Forelimb muscle (tissue), 1 donor: ENCODE measurements around the gene SMG6. TPM values are rescaled to one million over a fixed set of nuclear protein-coding genes. Genes with fewer than 3 reads are reported as not detected.
"Not testable (repeated sequence)": the region's sequence is repeated elsewhere in the genome, so short reads cannot be mapped to it uniquely, and the experiment has no call there.

Experiments used
- DNase-seq: peaks from one replicate; pipeline ENCODE4 v3.0.0-alpha.2; 2013; ENCODE audit warnings: low read depth
- polyA plus RNA-seq: library from polyadenylated mRNA; unstranded; fragments of 120-200 nt; gene quantifications from one replicate; pipeline ENCODE4 v1.2.1, GENCODE V29; 2013; ENCODE audit not compliant: insufficient read length

Gene SMG6
- polyA plus RNA-seq, 1 donor, result 16.5 TPM

DNA sequence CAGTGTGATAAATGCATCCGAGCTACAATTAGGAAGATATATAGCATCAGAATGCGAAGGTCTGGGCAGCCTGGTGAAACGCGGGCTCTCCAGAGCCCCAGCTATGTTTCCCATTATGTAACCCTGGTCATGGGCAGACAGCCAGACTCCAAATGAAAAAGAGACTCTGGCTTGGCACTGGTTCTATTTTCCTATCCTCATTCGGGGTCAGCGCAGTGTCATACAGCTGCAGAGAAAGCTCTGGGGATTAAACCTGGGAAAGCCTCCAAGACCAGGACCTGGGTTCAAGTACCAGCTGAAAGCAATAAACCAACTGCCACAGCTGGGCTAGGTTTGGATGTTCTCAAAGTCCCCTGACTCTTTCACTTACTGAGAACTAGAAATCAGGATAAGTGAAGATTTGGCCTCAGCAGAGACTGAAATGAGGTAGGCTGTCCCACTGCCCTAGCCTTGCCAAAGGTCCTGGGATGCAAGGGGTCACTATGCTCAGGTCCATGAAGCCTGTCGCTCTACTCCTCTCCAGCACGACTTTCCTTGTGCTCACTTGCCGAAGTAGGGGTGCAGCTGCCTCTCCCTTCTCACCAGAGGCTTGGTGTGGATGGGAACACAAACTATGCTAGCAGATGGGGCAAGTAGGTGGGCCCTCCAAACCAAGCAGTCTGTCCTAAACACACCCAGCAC is 123.8 kb downstream of the SMG6 start:
- peak; percentile 91 for DNase-seq

DNA sequence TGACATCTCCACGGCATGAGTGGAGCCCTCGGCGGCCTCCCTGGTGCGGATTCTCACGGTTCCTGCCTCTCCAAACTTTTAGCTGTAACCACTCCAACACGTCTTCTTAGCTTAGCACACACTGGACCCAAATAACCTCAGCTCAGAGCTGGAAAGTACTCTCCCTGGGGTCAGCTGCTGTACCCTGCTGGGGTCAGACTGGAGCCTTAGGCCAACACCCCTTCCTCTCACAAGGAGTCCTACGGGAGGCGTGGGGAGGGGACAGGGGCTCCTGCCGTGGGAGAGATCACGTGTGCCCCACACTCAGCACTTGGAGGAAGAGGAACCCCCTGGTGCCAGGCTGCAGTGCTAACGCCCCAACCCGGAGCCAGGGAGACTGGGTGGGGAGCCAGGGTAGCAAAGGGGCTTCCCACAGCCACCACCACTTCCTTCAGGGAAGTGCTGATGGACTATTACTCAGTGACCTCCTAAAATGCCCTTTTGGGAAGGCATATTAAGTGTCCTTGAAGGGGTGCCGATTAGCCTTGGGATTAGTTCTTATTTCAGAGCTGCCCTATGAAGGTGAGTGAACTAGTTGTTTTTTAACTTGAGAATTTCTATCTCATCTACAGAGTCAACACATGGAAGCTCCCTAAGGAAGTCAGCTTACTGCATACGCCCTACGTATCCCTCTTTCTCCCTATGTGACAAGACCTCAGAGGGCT is 124.6 kb downstream of the SMG6 start:
- DNase-seq, result no peak

DNA sequence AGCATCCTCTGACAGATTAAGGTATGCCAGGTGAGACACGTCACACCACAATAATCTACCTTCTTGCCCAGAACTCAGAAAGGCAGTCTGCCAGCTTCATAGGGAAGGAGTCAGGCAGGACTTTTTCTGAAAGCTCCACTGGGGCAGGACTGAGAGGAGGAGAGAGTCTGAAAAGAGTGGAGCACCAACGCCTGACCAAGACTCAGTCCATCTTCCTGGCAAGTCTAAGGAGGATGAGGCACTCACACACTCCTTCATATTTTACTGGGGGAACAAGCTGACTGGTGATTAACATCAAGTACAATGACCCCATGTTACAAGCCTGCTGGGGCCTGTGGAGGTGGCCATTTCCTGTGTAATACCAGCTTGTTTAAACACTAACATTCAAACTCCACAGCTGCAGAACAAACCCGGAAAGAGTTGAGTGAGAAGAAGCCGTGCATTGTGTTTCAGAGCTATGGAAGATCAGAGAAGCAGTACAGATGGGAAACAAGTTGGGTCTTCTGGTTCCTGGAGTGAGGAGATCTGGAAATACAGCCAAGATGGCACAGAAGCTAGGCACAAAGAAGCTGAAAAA is 126.3 kb downstream of the SMG6 start:
- no peak for DNase-seq

DNA sequence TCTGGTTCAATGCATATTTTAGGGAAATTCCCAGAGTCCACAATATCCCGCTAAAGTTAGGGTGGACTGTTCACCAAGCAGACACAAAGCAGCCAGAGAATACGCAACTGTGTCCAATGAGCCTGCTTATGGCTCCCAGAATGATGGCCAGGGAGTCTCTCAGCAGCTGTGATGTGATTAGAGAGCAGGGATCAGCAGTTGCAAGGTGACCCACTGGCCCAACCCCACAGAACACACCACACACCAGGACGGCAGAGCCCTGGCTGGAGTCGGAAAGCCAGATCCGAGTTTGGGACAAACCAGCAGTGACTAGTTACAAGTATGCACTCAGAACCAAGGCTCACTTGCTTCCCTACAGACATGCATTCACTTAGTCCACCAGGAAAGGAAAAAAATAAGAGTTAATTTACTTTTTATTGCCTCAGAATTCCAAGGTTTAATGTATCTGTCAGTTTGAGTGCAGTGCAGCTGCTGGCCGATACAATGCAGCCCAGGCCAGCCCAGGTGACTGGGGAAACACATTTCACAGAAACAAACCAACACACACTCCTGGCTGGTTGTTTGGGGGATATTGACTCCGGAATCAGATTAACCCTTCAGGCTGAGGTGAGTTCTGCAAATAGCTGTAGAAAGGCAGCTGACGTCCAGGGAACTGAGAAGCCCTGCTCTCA is 127.0 kb downstream of the SMG6 start:
- DNase-seq, result no peak

DNA sequence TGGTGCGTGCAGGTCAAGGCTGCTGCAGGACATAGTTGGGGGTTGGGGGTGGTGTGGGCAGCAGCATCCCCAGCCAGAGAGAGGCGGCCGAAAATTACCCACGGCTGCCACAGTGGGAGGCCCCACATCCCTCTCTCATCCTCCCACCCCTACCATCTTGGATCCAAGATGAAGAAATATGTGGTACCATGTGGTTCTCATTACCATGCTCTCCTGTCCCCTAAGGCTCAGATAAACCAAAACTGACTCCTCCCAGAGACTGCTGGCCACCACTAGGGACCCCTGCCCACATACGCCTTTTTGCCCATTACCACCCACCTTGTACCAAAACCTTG is 128.3 kb downstream of the SMG6 start:
- no peak for DNase-seq

DNA sequence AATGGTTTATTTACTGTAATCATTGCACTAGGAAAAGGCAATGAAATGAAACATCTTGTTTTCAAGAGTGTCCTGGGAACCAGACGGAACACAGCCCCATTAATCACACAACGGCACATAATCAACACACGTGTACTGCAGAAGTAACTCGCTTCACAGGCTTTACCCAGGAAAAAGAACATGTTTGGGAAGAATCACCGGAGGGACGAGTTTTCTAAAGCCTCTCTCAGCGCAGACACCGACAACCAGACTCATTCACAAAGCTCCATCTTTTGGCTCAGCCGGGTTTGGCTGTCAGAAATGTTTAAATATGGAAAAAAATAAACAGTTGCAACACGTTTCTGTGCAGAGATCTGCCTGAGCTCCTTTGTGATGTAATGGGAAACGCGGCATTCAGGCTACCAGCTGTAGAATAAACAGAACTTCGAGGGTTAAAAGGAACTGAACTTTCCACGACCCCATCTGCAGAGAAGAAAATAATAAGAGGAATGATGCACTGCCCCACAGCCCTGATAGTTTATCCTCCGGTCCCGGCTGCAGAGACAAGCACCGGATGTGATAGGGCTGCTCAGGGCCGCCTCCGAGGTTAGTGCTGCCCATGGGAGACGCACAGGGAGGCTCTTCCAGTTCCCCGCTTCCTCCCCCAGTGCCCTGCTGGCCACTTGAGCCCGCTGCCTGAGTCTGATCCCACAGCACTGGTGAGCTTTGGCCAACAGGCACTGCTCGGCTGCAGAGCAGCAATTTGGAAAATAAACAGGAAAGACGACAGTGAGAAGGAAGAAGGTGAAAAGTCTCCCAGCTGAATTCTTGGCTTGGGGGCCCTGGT is 128.9 kb downstream of the SMG6 start:
- DNase-seq, result peak; percentile 73

DNA sequence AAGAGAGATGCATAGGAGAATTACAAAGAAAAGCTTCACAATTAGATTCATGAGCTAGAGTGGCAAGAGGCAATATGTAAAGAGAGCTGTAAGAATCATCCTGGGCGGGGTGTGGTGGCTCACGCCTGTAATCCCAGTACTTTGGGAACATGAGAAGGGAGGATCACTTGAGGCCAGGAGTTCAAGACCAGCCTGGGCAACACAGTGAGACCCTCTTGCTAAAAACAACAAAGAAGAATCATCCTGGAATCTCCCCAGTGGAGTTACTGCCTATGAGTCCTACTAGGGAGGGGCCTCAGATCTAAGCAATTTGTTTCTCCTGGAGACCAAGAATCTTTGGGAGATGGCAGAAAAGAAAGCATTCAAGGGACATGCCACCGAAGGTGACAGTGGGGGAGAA is 129.6 kb downstream of the SMG6 start:
- DNase-seq, result no peak

DNA sequence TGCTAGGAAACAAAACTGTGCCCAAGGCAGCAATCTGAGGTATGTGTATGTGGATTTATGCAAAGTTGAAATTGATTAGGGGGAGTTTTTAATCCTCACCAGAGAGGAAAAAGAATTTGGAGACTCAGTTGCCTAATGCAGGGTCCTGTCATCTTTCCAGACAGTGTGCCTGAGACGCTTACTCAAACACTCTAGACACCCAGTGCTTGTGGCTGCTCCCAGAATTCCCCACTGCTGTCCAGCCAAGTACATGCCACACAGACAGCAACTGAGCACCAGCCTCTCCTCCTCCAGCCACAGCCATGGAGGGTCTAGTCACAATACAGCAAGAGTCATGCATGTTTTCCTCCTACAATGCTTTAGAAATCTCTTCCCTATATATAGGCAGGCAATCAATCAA is 130.6 kb downstream of the SMG6 start:
- DNase-seq, result no peak

DNA sequence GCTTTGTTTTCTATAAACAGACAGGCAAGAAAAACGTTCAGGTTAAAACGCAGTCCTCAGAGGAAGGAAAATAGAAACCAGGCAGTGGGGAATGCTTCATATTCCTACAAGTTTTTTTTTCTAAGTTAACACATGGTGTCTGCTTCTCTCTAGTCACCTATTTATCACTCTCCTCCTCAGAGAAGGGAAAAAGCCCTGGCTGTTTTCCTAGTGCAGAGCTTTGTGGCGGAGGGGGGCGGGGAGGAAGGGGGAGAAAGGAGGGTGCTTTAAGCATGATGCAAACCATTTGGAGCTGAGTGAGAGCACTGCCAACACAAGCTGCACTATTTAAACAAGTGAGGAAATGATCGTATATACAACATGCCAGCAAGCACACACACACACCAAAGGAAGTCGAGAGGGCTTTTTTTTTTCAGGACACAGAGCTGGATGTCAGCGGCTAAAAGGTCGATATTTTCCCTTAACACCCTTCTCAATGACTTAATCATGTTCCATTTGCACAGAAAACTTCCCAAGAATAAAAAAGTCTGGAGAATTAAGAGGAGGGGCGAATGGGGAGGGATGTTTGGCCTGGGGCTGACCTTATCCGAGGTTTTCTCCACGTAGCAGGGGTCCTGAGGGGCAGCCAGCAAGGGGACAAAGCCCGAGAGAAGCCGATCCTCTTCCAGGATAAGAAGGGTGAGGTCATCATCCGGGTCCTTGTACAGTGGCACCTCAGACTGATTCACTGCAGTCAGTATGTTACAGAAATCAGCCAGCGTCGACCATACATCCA is 131.3 kb downstream of the SMG6 start:
- peak; percentile 92 for DNase-seq

DNA sequence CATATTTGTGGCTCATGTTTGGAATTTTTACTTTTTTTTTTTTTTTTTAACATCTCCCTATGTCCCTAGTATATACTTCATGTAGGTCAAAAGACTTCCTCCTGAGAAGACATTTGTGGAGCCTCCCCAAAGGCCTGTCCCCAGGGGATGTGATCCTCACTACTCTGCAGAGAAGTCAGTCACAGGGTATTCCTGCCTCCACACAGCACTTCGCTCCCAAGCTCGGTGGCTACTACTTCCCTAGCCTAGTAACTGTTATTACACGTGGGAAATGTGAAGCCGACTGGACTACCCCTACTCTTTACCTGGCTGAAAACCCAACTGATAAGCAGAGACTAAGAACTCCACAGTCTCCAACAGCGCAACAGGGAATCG is 131.9 kb downstream of the SMG6 start:
- DNase-seq, result no peak

DNA sequence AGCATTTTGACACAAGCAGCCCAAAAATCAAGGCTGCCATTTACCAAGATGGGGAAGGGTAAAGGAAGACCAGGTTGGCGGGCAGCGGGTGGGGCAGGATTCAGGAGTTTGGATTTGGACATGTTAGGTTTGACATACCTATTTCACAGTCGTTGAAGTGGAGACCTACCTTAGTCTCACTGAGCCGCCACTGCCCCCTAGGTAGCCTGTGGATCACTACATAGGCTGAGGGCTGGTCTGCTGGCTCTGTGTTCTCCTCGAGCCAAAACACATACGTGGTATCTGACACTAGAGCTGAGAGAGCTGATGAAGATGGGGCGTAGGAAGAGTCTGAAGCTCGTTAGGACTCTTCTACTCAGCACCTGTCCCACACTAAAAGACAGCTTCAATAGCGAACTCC is 133.6 kb downstream of the SMG6 start:
- no peak for DNase-seq

DNA sequence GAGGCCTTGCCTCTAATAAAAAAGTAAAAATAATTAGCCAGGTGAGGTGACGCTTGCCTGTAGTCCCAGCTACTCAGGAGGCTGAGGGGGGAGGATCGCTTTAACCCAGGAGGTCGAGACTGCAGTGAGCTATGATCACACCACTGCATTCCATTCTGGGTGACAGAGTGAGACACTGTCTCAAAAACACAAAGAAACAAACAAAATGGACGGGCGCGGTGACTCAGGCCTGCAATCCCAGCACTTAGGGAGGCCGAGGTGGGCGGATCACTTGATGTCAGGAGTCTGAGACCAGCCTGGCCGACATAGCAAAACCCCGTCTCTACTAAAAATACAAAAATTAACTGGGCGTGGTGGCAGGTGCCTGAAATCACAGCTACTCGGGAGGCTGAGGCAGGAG is 137.9 kb downstream of the SMG6 start:
- DNase-seq, result not testable (repeated sequence)

DNA sequence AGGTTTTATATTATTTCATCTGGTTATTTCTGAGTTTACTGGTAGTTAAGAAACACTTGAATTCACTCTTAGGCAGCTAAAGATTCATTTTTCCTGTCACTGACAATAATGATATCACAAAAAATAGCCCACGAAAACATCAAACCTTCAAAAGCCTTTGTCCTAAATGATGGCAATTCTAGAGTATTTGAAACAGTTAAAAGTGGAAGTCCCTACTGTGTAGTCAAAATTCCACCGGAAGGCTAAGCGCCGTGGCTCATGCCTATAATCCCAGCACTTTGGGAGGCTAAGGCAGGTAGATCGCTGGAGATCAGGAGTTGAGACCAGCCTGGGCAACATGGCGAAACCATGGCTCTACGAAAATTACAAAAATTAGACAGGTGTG is 145.2 kb downstream of the SMG6 start:
- no peak for DNase-seq

DNA sequence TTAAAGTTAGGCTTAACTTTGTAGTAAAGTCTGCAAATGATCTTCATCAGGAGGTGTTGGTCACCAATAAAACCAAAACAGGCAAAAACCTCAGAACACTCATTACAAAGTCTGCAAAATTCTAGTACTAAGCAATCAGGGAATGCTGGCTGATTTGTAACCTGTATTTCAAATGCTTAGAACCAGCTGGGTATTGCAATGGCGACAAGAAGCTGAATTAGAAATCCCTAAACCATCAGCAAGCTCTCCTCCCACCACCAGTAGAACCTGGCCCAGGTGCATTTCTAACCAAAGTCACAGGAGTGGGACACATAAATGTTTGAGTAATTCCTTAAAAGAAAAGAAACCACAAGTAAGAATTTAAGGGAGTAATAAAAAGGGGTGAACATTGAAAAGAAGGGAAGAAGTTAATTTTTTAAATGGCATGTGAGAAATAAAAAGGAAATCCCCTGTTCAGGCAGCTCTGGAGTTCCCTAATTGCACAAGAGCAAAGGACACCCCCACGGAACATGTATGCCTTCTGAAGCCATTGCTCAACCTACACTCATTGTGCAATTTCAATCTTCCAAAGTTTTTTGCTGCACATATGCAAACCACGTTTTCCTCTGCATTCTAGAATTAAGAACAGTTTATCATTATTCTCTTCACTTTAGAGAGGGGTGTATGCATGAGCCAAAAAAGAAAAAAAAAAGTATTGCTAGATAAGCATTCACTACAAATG is 145.8 kb downstream of the SMG6 start:
- DNase-seq, result no peak

DNA sequence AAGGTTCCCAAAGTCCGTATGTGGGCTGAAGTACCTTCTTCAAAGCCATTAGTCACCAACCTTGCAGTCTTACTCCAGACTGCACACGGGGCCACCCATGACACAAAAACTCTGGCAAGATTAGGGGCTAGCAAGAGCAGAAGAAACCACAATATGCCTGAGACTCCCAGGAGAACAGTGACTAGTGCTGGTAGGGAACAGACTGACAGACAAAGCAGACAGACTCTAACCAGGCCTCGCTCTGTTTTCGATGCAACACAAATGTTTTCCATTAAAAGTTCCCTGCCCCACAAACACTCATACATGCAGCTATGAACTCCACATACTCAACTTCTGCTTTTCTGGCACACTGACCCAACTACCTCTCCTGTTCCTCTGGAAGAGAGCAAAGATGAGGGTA is 146.5 kb downstream of the SMG6 start:
- no peak for DNase-seq

DNA sequence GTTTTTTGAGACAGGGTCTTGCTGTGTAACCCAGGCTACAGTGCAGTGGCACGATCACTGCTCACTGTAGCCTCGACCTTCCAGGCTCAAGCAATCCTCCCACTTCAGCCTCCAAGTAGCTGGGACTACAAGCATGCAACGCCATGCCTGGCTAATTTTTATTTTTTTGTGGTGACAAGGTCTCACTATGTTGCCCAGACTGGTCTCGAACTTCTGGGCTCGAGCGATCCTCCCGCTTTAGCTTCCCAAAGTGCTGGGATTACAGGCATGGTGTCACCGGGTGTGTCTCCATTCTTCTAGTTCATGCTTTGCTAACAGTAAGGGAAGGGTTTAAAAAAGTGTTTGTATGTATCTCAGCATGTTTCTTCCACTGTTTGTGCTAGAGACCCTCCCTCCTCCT is 146.9 kb downstream of the SMG6 start:
- DNase-seq, result no peak

DNA sequence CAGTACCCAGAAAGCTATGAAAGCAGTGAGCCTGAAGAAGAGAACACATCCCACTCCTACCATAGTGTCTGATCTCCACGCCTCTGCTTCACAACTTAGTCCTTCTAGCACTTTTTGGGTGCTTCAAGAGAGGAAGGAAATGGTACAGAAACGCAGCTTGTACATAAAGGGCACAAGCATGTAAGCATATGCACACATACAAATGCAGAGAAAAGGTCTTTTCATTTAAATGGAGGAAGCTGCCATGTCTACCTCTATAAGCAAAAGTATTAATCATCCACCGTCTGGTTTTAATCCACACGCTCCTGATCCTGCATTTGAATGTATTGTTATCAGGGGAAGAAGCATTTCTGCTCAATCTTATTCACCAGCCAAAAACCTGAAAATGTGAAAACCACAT is 148.0 kb downstream of the SMG6 start:
- DNase-seq, result no peak

DNA sequence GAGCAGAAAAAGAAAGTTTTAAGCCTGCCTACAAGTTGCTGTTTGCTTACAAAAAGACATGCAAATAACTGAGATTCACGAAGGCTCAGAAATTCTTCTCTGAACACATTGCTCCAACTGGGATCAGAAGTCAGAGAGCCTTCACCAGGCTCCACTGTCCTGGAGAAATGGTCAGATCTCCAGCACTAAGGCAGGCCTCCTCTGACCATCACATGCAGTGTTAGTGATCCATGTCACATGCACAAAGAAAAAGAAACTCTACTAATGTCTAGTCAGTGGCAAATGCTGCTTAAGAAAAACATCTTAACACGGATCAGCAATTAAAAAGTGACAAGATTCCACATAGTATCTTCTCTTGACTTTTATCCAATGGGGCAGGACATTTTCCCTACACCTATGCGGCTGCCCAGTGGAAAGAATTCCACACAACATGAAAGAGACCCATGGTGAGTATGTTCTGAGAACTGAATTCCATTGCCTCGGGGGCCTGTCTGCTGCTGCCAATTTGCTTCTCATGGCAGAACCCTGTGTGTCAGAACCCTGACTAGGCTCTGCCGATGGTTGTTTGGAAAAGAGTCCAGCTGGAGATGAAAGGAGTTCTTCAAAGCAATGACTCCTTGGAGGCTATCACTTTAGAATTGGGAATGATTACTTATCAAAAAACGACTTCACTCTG is 152.1 kb downstream of the SMG6 start:
- DNase-seq, result no peak

DNA sequence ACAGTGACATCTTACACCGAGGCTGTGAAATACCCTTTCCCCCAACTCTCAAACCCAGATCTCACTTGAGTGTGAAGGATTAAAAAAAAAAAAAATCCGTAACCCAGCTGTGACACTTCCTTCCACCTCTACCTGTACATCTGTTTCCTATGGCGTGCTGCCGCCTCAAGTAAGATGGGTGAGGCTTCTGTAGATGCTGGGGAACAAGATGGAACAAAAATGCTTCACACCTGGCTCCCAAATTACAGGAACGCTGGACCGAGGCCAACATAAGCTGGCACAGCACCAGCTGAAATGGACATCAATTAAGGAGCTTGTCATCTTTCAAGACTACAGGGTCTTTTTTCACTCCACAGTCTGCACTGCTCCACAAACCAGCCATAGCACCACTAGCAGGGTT is 152.8 kb downstream of the SMG6 start:
- no peak for DNase-seq

DNA sequence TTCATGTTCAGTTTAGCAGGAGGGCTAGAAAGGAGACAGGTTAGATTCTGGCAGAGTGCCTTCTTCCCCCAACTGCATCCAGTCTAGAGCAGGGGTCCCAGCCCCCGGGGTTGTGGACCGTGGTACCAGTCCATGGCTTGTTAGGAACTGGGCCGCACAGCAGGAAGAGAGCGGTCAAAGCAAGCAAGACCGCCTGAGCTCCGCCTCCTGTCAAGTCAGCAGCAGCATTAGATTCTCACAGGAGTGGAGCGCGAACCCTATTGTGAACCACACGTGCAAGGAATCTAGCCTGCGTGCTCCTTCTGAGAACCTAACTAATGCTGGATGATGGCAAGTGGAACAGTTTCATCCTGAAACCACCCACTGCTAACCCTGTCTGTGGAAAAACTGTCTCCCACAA is 153.7 kb downstream of the SMG6 start:
- DNase-seq, result no peak
